Measurements from ENCODE around the gene CRHR2. TPM values are rescaled to one million over a fixed set of nuclear protein-coding genes. Genes with fewer than 3 reads are reported as not detected.
"Not testable (repeated sequence)": the region's sequence is repeated elsewhere in the genome, so short reads cannot be mapped to it uniquely, and the experiment has no call there.

CRHR2 gene
- total RNA-seq = 0.22 TPM
- long read RNA-seq = 0 reads

GRCh38 chr7:30682212-30683083 is at the start of gene CRHR2:
TSS of gene CRHR2 (minus strand) at chr7:30682456. CDS start at chr7:30682280, 176 bp downstream.
- ATAC-seq = peak; percentile 86
- intact Hi-C loops (cut with micrococcal nuclease) = no loop called here
- peak; percentile 66 for DNase-seq

GRCh38 chr7:30731581-30731980 is 49.3 kb upstream of the CRHR2 start:
- intact Hi-C loops (cut with micrococcal nuclease) = no loop called here
- DNase-seq (no peak), ATAC-seq (no peak)

- DNase-seq = no peak
- intact Hi-C loops (cut with micrococcal nuclease) = no loop called here
- ATAC-seq = no peak
Observed at GRCh38 chr7:30730996-30731395, 48.7 kb upstream of the CRHR2 start.

- ATAC-seq (no peak), DNase-seq (no peak)
- intact Hi-C loops (cut with micrococcal nuclease) = no loop called here
Observed at GRCh38 chr7:30730097-30730496, 47.8 kb upstream of the CRHR2 start.

GRCh38 chr7:30729642-30730041 is 47.4 kb upstream of the CRHR2 start:
- ATAC-seq (peak; percentile 66), DNase-seq (no peak)
- intact Hi-C loops (cut with micrococcal nuclease) = no loop called here

- no peak for ATAC-seq
- intact Hi-C loops (cut with micrococcal nuclease) = no loop called here
- no peak for DNase-seq
Observed at GRCh38 chr7:30728591-30729100, 46.4 kb upstream of the CRHR2 start.

GRCh38 chr7:30727061-30727945 is 45.0 kb upstream of the CRHR2 start:
- no peak for ATAC-seq
- intact Hi-C loops (cut with micrococcal nuclease) = no loop called here
- no peak for DNase-seq

GRCh38 chr7:30726296-30727006 is 44.2 kb upstream of the CRHR2 start:
- ATAC-seq (no peak), DNase-seq (no peak)
- intact Hi-C loops (cut with micrococcal nuclease) = no loop called here

GRCh38 chr7:30723776-30724175 is 41.5 kb upstream of the CRHR2 start:
- ATAC-seq (no peak), DNase-seq (no peak)
- intact Hi-C loops (cut with micrococcal nuclease) = no loop called here

- DNase-seq = no peak
- ATAC-seq = no peak
- intact Hi-C loops (cut with micrococcal nuclease) = no loop called here
Observed at GRCh38 chr7:30722671-30723070, 40.4 kb upstream of the CRHR2 start.

- ATAC-seq (no peak), DNase-seq (no peak)
Observed at GRCh38 chr7:30722187-30722586, 39.9 kb upstream of the CRHR2 start.

GRCh38 chr7:30721211-30721610 is 39.0 kb upstream of the CRHR2 start:
- no peak for ATAC-seq
- intact Hi-C loops (cut with micrococcal nuclease) = no loop called here

More at GRCh38 chr7:30722187-30722586, 39.9 kb upstream of the CRHR2 start:
- intact Hi-C loops (cut with micrococcal nuclease) = no loop called here

GRCh38 chr7:30719434-30719833 is 37.2 kb upstream of the CRHR2 start:
- ATAC-seq; DNase-seq; intact Hi-C loops (cut with micrococcal nuclease): not testable (repeated sequence)

More at GRCh38 chr7:30721211-30721610, 39.0 kb upstream of the CRHR2 start:
- no peak for DNase-seq

- peak; percentile 51 for ATAC-seq
- DNase-seq = no peak
- intact Hi-C loops (cut with micrococcal nuclease) = no loop called here
Observed at GRCh38 chr7:30717181-30717580, 34.9 kb upstream of the CRHR2 start.

- DNase-seq (no peak), ATAC-seq (no peak)
- intact Hi-C loops (cut with micrococcal nuclease) = no loop called here
Observed at GRCh38 chr7:30714129-30714528, 31.9 kb upstream of the CRHR2 start.

- no peak for ATAC-seq
- intact Hi-C loops (cut with micrococcal nuclease) = no loop called here
- no peak for DNase-seq
Observed at GRCh38 chr7:30713392-30713791, 31.1 kb upstream of the CRHR2 start.

GRCh38 chr7:30710669-30711068 is 28.4 kb upstream of the CRHR2 start:
- DNase-seq = no peak
- intact Hi-C loops (cut with micrococcal nuclease) = no loop called here
- no peak for ATAC-seq

- ATAC-seq = no peak
- intact Hi-C loops (cut with micrococcal nuclease) = no loop called here
Observed at GRCh38 chr7:30709549-30709948, 27.3 kb upstream of the CRHR2 start.

GRCh38 chr7:30708983-30709382 is 26.7 kb upstream of the CRHR2 start:
- peak; percentile 85 for ATAC-seq
- peak; percentile 54 for DNase-seq
- intact Hi-C loops (cut with micrococcal nuclease) = no loop called here

More at GRCh38 chr7:30709549-30709948, 27.3 kb upstream of the CRHR2 start:
- DNase-seq = no peak

All from left ventricle myocardium superior (tissue), 1 donor.